Sigmoid colon (tissue), 7 donors: ENCODE data around the gene CEP68. TPM values are rescaled to one million over a fixed set of nuclear protein-coding genes. Genes with fewer than 3 reads are reported as not detected.
"Not testable (repeated sequence)": the region's sequence is repeated elsewhere in the genome, so short reads cannot be mapped to it uniquely, and the experiment has no call there.

Source experiments
- DNase-seq: peaks from one replicate; pipeline ENCODE4 v3.0.0-alpha.2; 2019
- H3K27ac ChIP-seq, 4 donors: fragments of 200-600 bp; sonication (generic); one replicate each; pipeline ENCODE4 v1.5.1; 2016 to 2019; ENCODE audit warnings: mild to moderate bottlenecking in 1 of 4
- H3K27me3 ChIP-seq, 3 donors: fragments of 200-600 bp; sonication (generic); one replicate each; pipeline ENCODE4 v1.5.1; 2019; ENCODE audit warnings: mild to moderate bottlenecking in 1 of 3
- H3K36me3 ChIP-seq, 4 donors: fragments of 200-600 bp; sonication (generic); one replicate each; pipeline ENCODE4 v1.5.1; 2016 to 2019
- H3K4me1 ChIP-seq, 4 donors: fragments of 200-600 bp; sonication (generic); one replicate each; pipeline ENCODE4 v1.5.1; 2017 to 2019
- H3K4me3 ChIP-seq, 4 donors: fragments of 200-600 bp; sonication (generic); one replicate each; pipeline ENCODE4 v1.5.1; 2017 to 2019; ENCODE audit warnings: mild to moderate bottlenecking in 2 of 4, moderate library complexity in 1 of 4
- H3K9me3 ChIP-seq, 4 donors: fragments of 200-600 bp in 3 of 4; sonication (generic) in 3 of 4; one replicate each; pipeline versions ENCODE4 v1.5.1 to v1.6.1; 2013 to 2019
- CTCF ChIP-seq, 4 experiments: fragments of 450-650 bp in 3 of 4; fragments of 200-600 bp in 1 of 4; IDR thresholded peaks; one replicate each; pipeline ENCODE4 v1.5.1; 2016 to 2019; ENCODE audit warnings: antibody characterized with exemption in 4 of 4, mild to moderate bottlenecking in 3 of 4, moderate library complexity in 2 of 4
- EP300 ChIP-seq, 4 donors: sonication (generic); formaldehyde crosslinking; IDR thresholded peaks; one replicate each; pipeline ENCODE4 v1.6.1; 2017; ENCODE audit warnings: antibody characterized with exemption in 4 of 4
- POLR2A ChIP-seq, 2 donors: fragments of 450-650 bp; IDR thresholded peaks; one replicate each; pipeline ENCODE4 v1.6.1; 2016; ENCODE audit warnings: antibody characterized with exemption in 2 of 2, mild to moderate bottlenecking in 2 of 2, moderate library complexity in 2 of 2
- POLR2AphosphoS5 ChIP-seq, 4 donors: sonication (generic); formaldehyde crosslinking; IDR thresholded peaks; one replicate each; pipeline ENCODE4 v1.6.1; 2017; ENCODE audit warnings: antibody characterized with exemption in 4 of 4
- WGBS, 2 donors: extraction: QIAGEN DNeasy Blood & Tissue Kit; methylation state at CpG; one replicate each; pipeline ENCODE4 v1.1.7; 2013; 5-methylcytosine and 5-hydroxymethylcytosine counted together
- intact Hi-C: fragments of 100-400 bp; cut with DNase I; formaldehyde crosslinking; loops from one replicate; pipeline ENCODE4 v1.15.1; 2023
- polyA plus RNA-seq, 3 donors: library from polyadenylated mRNA; stranded (reverse); fragments of 200-250 nt; gene quantifications; one replicate each; pipeline ENCODE4 v1.2.3, GENCODE V29; 2013
- total RNA-seq, 4 donors: library from RNA; depleted of rRNA; stranded (reverse); fragments of >200 nt; gene quantifications; one replicate each; pipeline ENCODE4 v1.1.0, GENCODE V29; 2016
- donor health status: healthy with polysubstance abuse.
- donor health status: Bipolar disorder and iron deficiency.
- donor health status: healthy.

CEP68 gene
- total and polyA plus RNA-seq, 7 donors, result 1.6 to 32.1 (median 24.4) TPM

GRCh38 chr2:65129826-65130663, 73.8 kb downstream of the CEP68 start, which contains the start of gene RAB1A:
RAB1A (minus strand) TSS chr2:65130106; CDS start chr2:65129915, 191 bp downstream.
- Histone ChIP-seq H3K36me3 (no peaks in the 10 kb centered on the region), H3K4me1 (peaks cover 0 to 47% (median 40%) of the 10 kb centered on the region in 4 donors), H3K27ac (peak within 1 kb of the TSS; percentile 95 to 99 (median 98)), H3K9me3 (no peaks in the 10 kb centered on the region), H3K27me3 (no peaks in the 10 kb centered on the region), H3K4me3 (peak within 1 kb of the TSS; percentile 59 to 94 (median 89))
- intact Hi-C loops, result loop anchor here (1.0 to 5.0 kb wide), 6 partner anchors 43 to 302 kb away; partner anchors contain the start of genes ACTR2, CEP68, SLC1A4 and SPRED2
- peak; percentile 100 for DNase-seq
- WGBS, 2 donors, result 1% methylated on average over 76 of the region's 76 CpGs
- peak in 1 of 4 donors; percentile 38 for TF ChIP-seq EP300 (IDR thresholded peaks at IDR 0.05)
- peak; percentile 94 to 97 (median 94) for TF ChIP-seq POLR2AphosphoS5 (IDR thresholded peaks at IDR 0.05)
- peak; percentile 86 to 88 for TF ChIP-seq POLR2A (IDR thresholded peaks at IDR 0.05)
- TF ChIP-seq CTCF (IDR thresholded peaks at IDR 0.05), result peak in 2 of 4 experiments; percentile 34 to 35

GRCh38 chr2:65130664-65131175, 74.5 kb downstream of the CEP68 start:
- H3K27ac ChIP-seq, result peak overlapping the region; percentile 95 to 99 (median 98)
- H3K4me1 ChIP-seq, result peaks cover 0 to 40% (median 34%) of the 10 kb centered on the region in 4 donors
- H3K9me3 ChIP-seq, result no peaks in the 10 kb centered on the region
- intact Hi-C loops, result loop anchor here (1.0 to 5.0 kb wide), 4 partner anchors 66 to 302 kb away; partner anchors contain the start of genes ACTR2, SLC1A4 and SPRED2
- H3K36me3 ChIP-seq, result no peaks in the 10 kb centered on the region
- H3K4me3 ChIP-seq, result peak overlapping the region; percentile 59 to 92 (median 74)
- DNase-seq, result no peak
- TF ChIP-seq POLR2A (IDR thresholded peaks at IDR 0.05) (no peak), CTCF (IDR thresholded peaks at IDR 0.05) (no peak), EP300 (IDR thresholded peaks at IDR 0.05) (no peak), POLR2AphosphoS5 (IDR thresholded peaks at IDR 0.05) (no peak)
- WGBS, 2 donors, result 9 to 14% methylated on average over 19 of the region's 19 CpGs
- H3K27me3 ChIP-seq, result no peaks in the 10 kb centered on the region

- H3K27ac ChIP-seq, H3K36me3 ChIP-seq, H3K4me3 ChIP-seq, DNase-seq, H3K9me3 ChIP-seq, H3K27me3 ChIP-seq: not testable (repeated sequence)
- intact Hi-C loops, result loop anchor here (5.0 kb wide), 2 partner anchors 94 to 299 kb away; partner anchors contain the start of genes ACTR2 and SPRED2
- WGBS, 2 donors, result 83 to 92% methylated on average over 15 of the region's 15 CpGs
- H3K4me1 ChIP-seq, result peaks cover 0 to 18% (median 12%) of the 10 kb centered on the region in 4 donors
These were observed 76.7 kb downstream of the CEP68 start for GRCh38 chr2:65132930-65133329.

GRCh38 chr2:65133626-65134025, 77.4 kb downstream of the CEP68 start:
- Histone ChIP-seq H3K4me1 (peaks cover 0 to 11% (median 7%) of the 10 kb centered on the region in 4 donors), H3K27ac (no peak overlapping the region), H3K36me3 (no peaks in the 10 kb centered on the region), H3K27me3 (no peaks in the 10 kb centered on the region), H3K4me3 (no peak overlapping the region), H3K9me3 (no peaks in the 10 kb centered on the region)
- WGBS, 2 donors, result 69 to 86% methylated on average over 4 of the region's 4 CpGs
- TF ChIP-seq POLR2AphosphoS5 (IDR thresholded peaks at IDR 0.05) (no peak), CTCF (IDR thresholded peaks at IDR 0.05) (no peak), EP300 (IDR thresholded peaks at IDR 0.05) (no peak), POLR2A (IDR thresholded peaks at IDR 0.05) (no peak)
- no peak for DNase-seq
- intact Hi-C loops, result loop anchor here (5.0 kb wide), 2 partner anchors 94 to 299 kb away; partner anchors contain the start of genes ACTR2 and SPRED2

GRCh38 chr2:65134158-65134557, 77.9 kb downstream of the CEP68 start:
- 92 to 94% methylated on average over 7 of the region's 7 CpGs for WGBS, 2 donors
- Histone ChIP-seq H3K36me3 (no peaks in the 10 kb centered on the region), H3K9me3 (no peaks in the 10 kb centered on the region), H3K4me1 (peaks cover 0 to 6% (median 5%) of the 10 kb centered on the region in 4 donors), H3K27me3 (no peaks in the 10 kb centered on the region), H3K27ac (no peak overlapping the region), H3K4me3 (no peak overlapping the region)
- no peak for DNase-seq
- intact Hi-C loops, result loop anchor here (5.0 kb wide), 2 partner anchors 93 to 298 kb away; partner anchors contain the start of genes ACTR2 and SPRED2
- TF ChIP-seq POLR2AphosphoS5 (IDR thresholded peaks at IDR 0.05) (no peak), EP300 (IDR thresholded peaks at IDR 0.05) (no peak), CTCF (IDR thresholded peaks at IDR 0.05) (no peak), POLR2A (IDR thresholded peaks at IDR 0.05) (no peak)
